Hepatocyte (in vitro differentiated cells): ENCODE data around the gene TBX15. TPM values are rescaled to one million over a fixed set of nuclear protein-coding genes. Genes with fewer than 3 reads are reported as not detected.

ENCODE experiments used
- DNase-seq: peaks from one replicate; pipeline ENCODE4 v3.0.0-alpha.2; 2016; ENCODE audit warnings: low spot score
- H2AFZ ChIP-seq: fragments of 200-600 bp; sonication (generic); 2 replicates; pipeline ENCODE4 v1.6.0; 2016; ENCODE audit warnings: antibody characterized with exemption, mild to moderate bottlenecking
- H3K27ac ChIP-seq: fragments of 200-600 bp; sonication (generic); 2 replicates; pipeline ENCODE4 v1.5.1; 2016; ENCODE audit warnings: mild to moderate bottlenecking
- H3K27me3 ChIP-seq: fragments of 200-600 bp; sonication (generic); 2 replicates; pipeline ENCODE4 v1.6.1; 2016
- H3K36me3 ChIP-seq: fragments of 200-600 bp; sonication (generic); replicated peaks from 2 replicates; pipeline ENCODE4 v1.5.1; 2016; ENCODE audit warnings: low read depth; ENCODE audit not compliant: insufficient read depth
- H3K4me1 ChIP-seq: fragments of 200-600 bp; sonication (generic); 2 replicates; pipeline ENCODE4 v1.5.1; 2016; ENCODE audit warnings: mild to moderate bottlenecking, moderate library complexity; ENCODE audit not compliant: insufficient read depth
- H3K4me2 ChIP-seq: fragments of 200-600 bp; sonication (generic); 2 replicates; pipeline ENCODE4 v1.6.0; 2016
- H3K4me3 ChIP-seq: fragments of 200-600 bp; sonication (generic); 2 replicates; pipeline ENCODE4 v1.5.1; 2016; ENCODE audit warnings: mild to moderate bottlenecking
- H3K79me2 ChIP-seq: fragments of 200-600 bp; sonication (generic); 2 replicates; pipeline ENCODE4 v1.6.0; 2017; ENCODE audit warnings: mild to moderate bottlenecking
- H3K9me2 ChIP-seq: fragments of 200-600 bp; sonication (generic); replicated peaks from 2 replicates; pipeline ENCODE4 v1.6.0; 2017; ENCODE audit warnings: mild to moderate bottlenecking; ENCODE audit not compliant: insufficient read depth
- H3K9me3 ChIP-seq: fragments of 200-600 bp; sonication (generic); 2 replicates; pipeline ENCODE4 v1.5.1; 2016; ENCODE audit warnings: low read depth, mild to moderate bottlenecking
- H4K20me1 ChIP-seq: fragments of 200-600 bp; sonication (generic); 2 replicates; pipeline ENCODE4 v1.6.0; 2016; ENCODE audit warnings: mild to moderate bottlenecking; ENCODE audit not compliant: insufficient read depth, poor library complexity, severe bottlenecking
- EZH2 ChIP-seq: fragments of 200-600 bp; sonication (generic); IDR thresholded peaks from 2 replicates; pipeline ENCODE4 v1.6.1; 2016; ENCODE audit warnings: antibody characterized with exemption, mild to moderate bottlenecking, borderline replicate concordance
- EZH2phosphoT487 ChIP-seq: fragments of 200-600 bp; sonication (generic); IDR thresholded peaks from one replicate; pipeline ENCODE4 v1.6.1; 2018; ENCODE audit warnings: antibody characterized with exemption, mild to moderate bottlenecking, low read depth, moderate library complexity; ENCODE audit not compliant: unreplicated experiment, severe bottlenecking
- WGBS: methylation state at CpG from one replicate; pipeline ENCODE4 v1.1.6; 2016; ENCODE audit warnings: low lambda C conversion rate; ENCODE audit errors: missing lambda C conversion rate; 5-methylcytosine and 5-hydroxymethylcytosine counted together
- polyA plus RNA-seq: library from polyadenylated mRNA; unstranded; fragments of >200 nt; fragmentation: Nextera tagmentation; extraction: Ambion mirVana; gene quantifications from 2 replicates; pipeline ENCODE4 v1.2.1, GENCODE V29; 2016
- total RNA-seq: library from RNA; depleted of rRNA; stranded (reverse); fragments of >200 nt; gene quantifications from 2 replicates; pipeline ENCODE4 v1.2.3, GENCODE V29; 2014
- TF ChIP-seq, protein P1 (sequence below): fragments of 200-600 bp; sonication (generic); IDR thresholded peaks from 2 replicates; pipeline ENCODE4 v1.5.1; 2016; ENCODE audit warnings: antibody characterized with exemption, mild to moderate bottlenecking; ENCODE audit not compliant: poor library complexity

The TBX15 gene
- total and polyA plus RNA-seq, 2 experiments from 2014 or later, result 1.6 to 3.8 TPM

DNA sequence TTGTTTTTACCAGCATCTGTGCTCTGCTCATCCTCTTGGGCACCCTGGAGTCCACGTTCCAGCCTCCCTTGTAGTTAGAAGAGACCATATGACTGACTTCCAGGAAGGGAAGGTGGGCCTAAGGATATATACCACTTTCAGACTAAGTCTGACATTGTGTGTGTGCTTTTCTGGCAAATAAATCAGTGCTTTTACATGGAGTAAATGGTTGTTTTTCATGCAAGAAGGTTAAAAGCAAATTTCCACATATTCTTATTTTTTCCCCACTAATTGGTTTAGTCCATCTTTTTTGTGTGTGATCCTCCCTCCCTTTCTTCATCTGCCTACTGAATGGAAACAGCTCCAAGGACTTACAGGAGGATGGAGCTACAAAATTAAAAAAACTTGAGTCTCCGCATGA is 119.8 kb downstream of the TBX15 start:
- TF ChIP-seq, protein P1, sequence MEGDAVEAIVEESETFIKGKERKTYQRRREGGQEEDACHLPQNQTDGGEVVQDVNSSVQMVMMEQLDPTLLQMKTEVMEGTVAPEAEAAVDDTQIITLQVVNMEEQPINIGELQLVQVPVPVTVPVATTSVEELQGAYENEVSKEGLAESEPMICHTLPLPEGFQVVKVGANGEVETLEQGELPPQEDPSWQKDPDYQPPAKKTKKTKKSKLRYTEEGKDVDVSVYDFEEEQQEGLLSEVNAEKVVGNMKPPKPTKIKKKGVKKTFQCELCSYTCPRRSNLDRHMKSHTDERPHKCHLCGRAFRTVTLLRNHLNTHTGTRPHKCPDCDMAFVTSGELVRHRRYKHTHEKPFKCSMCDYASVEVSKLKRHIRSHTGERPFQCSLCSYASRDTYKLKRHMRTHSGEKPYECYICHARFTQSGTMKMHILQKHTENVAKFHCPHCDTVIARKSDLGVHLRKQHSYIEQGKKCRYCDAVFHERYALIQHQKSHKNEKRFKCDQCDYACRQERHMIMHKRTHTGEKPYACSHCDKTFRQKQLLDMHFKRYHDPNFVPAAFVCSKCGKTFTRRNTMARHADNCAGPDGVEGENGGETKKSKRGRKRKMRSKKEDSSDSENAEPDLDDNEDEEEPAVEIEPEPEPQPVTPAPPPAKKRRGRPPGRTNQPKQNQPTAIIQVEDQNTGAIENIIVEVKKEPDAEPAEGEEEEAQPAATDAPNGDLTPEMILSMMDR, result no peak
- no peak for TF ChIP-seq EZH2
- TF ChIP-seq EZH2phosphoT487, result no peak
- H3K4me2 ChIP-seq, result no peak overlapping the region
- H3K27ac ChIP-seq, result no peak overlapping the region
- H2AFZ ChIP-seq, result no peak overlapping the region
- H3K9me3 ChIP-seq, result no peaks in the 10 kb centered on the region
- H3K79me2 ChIP-seq, result no peaks in the 10 kb centered on the region
- no peak overlapping the region for H3K4me3 ChIP-seq
- no peaks in the 10 kb centered on the region for H3K36me3 ChIP-seq
- H3K9me2 ChIP-seq, result no peaks in the 10 kb centered on the region
- 85% methylated on average over 2 of the region's 2 CpGs for WGBS
- no peaks in the 10 kb centered on the region for H4K20me1 ChIP-seq
- H3K27me3 ChIP-seq, result no peaks in the 10 kb centered on the region
- DNase-seq, result no peak
- H3K4me1 ChIP-seq, result no peaks in the 10 kb centered on the region

DNA sequence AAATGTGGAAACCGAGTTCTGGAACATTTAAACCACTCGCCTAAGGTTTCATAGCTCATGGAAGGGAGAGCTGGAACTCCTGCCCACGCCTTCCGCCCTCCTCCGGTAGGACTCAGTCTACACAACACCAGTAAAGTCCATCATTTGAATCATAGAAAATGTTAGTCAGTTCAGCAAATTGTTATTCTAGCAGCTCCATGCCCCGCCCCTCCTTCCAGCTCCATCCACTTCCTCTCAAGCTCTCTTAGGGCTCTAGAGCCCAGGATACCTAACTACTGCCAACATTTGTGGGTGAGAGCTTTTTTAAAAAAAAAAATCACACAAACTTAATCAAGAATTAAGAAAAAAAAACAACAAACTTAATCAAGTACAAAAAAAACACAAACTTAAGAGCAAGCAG is 121.8 kb downstream of the TBX15 start:
- Histone ChIP-seq H3K36me3 (no peaks in the 10 kb centered on the region), H3K4me2 (no peak overlapping the region), H2AFZ (no peak overlapping the region), H3K79me2 (no peaks in the 10 kb centered on the region), H3K9me3 (no peaks in the 10 kb centered on the region), H3K27ac (no peak overlapping the region), H3K4me3 (no peak overlapping the region), H3K9me2 (no peaks in the 10 kb centered on the region), H3K4me1 (no peaks in the 10 kb centered on the region), H4K20me1 (no peaks in the 10 kb centered on the region), H3K27me3 (no peaks in the 10 kb centered on the region)
- no peak for DNase-seq
- WGBS, result 92% methylated on average over 6 of the region's 6 CpGs
- TF ChIP-seq, protein P1, result no peak
- TF ChIP-seq EZH2 (no peak), EZH2phosphoT487 (no peak)

DNA sequence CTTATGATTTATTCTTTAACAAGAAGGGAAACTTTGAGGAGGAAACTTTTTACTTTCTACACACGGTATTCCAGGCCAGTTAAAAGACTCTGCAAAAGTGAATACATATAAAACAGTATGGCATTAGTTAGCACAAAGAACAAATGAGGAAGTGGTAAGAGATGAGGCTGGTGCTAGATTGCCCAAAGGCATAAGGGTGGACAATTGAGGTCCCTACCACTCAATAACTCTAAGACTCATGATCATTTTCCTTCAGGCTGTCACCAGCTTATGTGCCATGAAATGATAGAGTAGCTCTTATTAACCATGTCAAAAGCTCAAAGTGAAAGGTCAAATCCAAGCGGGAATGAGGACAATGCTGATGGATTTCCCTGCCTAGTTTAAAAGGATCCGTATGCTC is 124.5 kb downstream of the TBX15 start:
- no peaks in the 10 kb centered on the region for H3K4me1 ChIP-seq
- no peak overlapping the region for H3K4me2 ChIP-seq
- WGBS, result 87% methylated on average over 3 of the region's 3 CpGs
- H2AFZ ChIP-seq, result no peak overlapping the region
- no peak for DNase-seq
- H3K27ac ChIP-seq, result no peak overlapping the region
- no peaks in the 10 kb centered on the region for H4K20me1 ChIP-seq
- H3K79me2 ChIP-seq, result no peaks in the 10 kb centered on the region
- no peak overlapping the region for H3K4me3 ChIP-seq
- H3K36me3 ChIP-seq, result no peaks in the 10 kb centered on the region
- H3K9me2 ChIP-seq, result no peaks in the 10 kb centered on the region
- TF ChIP-seq EZH2phosphoT487, result no peak
- no peak for TF ChIP-seq EZH2
- TF ChIP-seq, protein P1, result no peak
- no peaks in the 10 kb centered on the region for H3K9me3 ChIP-seq
- no peaks in the 10 kb centered on the region for H3K27me3 ChIP-seq

DNA sequence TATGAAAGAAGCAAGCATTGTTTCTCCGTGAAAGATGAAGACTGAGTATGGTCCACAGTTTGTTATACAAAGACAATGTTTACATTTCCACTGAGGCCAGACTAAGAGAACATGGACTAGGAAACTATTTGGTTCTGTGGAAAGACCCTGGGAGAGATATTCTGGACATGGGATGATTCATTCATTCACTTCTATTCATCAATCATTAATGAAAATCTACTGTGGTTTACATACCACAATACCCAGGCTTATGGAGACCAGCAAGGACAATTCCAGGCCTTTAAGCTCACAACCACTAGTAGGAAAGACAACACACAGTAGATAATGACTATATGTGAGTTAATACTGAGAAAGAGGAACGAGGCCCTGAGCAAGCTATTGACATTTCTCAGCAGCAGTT is 125.4 kb downstream of the TBX15 start:
- Histone ChIP-seq H3K4me1 (no peaks in the 10 kb centered on the region), H2AFZ (no peak overlapping the region), H3K27ac (no peak overlapping the region), H4K20me1 (no peaks in the 10 kb centered on the region), H3K79me2 (no peaks in the 10 kb centered on the region), H3K9me3 (no peaks in the 10 kb centered on the region), H3K4me3 (no peak overlapping the region), H3K36me3 (no peaks in the 10 kb centered on the region), H3K4me2 (no peak overlapping the region), H3K9me2 (no peaks in the 10 kb centered on the region), H3K27me3 (no peaks in the 10 kb centered on the region)
- TF ChIP-seq EZH2, result no peak
- TF ChIP-seq, protein P1, result no peak
- no peak for TF ChIP-seq EZH2phosphoT487
- DNase-seq, result no peak
- WGBS, result 74% methylated on average over 2 of the region's 2 CpGs
